Right kidney (tissue), 1 donor: ENCODE results near the gene FKBP1B.
"Not testable (repeated sequence)": the region's sequence is repeated elsewhere in the genome, so short reads cannot be mapped to it uniquely, and the experiment has no call there.

Experiments used
- DNase-seq: peaks from one replicate; pipeline ENCODE4 v3.0.0-alpha.2; 2016

FKBP1B gene

DNA sequence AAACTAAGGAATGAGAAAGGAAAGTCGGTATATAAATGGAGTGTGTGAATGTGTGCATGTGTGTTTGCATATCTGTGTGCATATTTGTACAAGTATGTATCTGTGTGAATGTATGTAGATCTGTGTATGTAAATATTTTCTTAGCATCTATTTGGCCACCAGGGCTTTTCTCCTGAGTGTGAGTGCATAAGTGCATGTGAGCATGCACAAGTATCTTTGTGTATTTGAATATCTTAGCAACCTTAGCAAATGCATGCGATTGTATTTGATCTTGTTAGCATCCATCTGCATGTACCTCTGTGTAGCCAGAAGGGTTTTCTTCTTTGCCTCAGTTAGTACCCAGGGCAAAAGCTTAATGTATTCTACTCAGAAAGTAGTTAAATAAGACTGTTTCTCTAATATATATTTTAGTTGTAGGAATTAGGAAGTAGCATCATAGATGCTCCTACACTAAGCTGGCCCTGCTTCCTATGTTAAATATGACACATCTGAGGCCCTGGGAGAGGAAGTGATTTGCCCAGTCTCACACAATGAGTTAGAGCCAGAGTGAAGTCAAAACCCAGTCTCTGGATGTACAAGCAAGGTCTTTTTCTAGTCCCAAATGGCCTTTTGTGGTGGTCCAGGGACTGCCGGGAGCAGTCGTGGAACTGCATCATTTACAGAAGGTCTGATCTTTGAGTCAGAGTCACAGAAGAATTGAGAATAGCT lies 9.2 kb downstream of the FKBP1B start:
- no peak for DNase-seq

DNA sequence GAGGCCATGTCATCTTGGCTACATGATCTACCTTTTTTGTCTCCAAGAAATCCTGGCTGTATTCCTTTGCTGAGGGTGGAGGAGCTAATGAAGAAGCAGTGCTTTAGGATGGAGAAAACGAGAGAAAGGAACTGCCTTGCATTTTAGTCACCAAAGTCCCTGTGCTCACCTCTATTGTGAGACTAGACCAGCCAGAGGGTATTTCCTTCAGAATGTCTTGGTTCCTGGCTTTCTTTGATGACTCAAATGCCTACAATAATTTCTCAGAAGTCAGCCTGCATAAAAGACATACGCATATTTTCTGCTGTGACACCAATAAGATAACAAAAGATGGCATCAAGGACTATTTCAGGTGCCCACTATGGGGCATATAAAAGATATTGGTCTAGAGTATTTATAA lies 15.8 kb downstream of the FKBP1B start:
- no peak for DNase-seq

- no peak for DNase-seq
These were observed 22.7 kb downstream of the FKBP1B start for GRCh38 chr2:24072259-24072658.

DNA sequence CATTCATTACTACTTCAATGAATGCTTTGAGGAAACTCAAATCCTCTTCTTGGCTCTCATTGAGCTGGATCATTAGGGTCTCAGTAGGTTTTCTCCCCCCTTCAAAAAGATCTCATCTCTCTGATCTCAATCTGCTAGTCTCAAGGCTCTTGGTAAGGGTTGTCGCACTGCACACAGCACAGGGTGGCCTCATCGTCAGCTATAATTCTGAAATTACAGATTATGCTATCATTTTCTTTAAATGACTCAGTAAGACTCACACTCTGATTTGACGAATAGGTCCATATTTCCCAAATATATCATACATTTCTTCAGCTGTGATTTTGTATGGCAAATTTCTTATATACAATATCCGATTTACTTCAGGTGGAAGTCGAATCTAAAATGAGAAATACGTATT lies 24.3 kb downstream of the FKBP1B start:
- DNase-seq = no peak

DNA sequence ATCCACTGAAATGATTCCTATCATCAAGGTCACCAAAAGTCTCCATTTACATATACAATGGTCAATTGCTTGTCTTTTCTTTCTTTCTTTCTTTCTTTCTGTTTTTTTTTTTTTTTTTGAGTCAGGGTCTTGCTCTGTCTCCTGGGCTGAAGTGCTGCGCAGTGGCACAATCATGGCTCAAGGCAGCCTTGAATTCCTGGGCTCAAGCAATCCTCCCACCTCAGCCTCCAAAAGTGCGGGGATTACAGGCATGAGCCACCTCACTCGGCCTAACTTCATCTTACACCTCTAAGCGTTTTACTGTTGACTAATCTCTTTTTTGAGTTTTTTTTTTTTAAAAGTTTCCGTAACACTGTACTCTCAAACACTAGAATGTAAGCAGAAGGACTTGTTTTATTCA lies 25.7 kb downstream of the FKBP1B start:
- no peak for DNase-seq

GRCh38 chr2:24075915-24076848 lies 26.6 kb downstream of the FKBP1B start, which contains the start of gene SF3B6:
TSS of gene SF3B6 (minus strand) at chr2:24076326. CDS start at chr2:24076229, 97 bp downstream.
- peak; percentile 87 for DNase-seq

- DNase-seq = peak; percentile 72
These were observed 27.5 kb downstream of the FKBP1B start for GRCh38 chr2:24076849-24077534.

DNA sequence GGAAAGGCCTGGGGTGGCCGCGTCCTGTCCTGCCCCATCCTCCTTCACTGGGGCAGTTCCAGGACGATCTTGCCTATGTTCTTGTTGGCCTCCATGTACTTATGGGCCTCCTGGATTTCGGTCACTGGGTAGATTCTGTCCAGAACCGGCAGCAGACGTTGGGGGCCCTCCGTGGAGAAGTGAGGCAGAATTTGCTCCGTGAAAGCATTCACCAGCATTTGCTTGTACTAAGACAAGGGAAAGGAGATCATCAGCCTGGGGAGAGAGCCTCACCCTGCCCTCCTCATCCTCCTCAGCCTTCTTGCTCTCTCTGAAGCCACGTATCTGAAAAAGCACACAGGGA lies 28.0 kb downstream of the FKBP1B start:
- no peak for DNase-seq

GRCh38 chr2:24077879-24078278 lies 28.3 kb downstream of the FKBP1B start:
- DNase-seq = no peak

GRCh38 chr2:24080701-24081100 lies 31.2 kb downstream of the FKBP1B start:
- no peak for DNase-seq

- DNase-seq = no peak
These were observed 33.4 kb downstream of the FKBP1B start for GRCh38 chr2:24082787-24083566.

- peak; percentile 96 for DNase-seq
These were observed 34.2 kb downstream of the FKBP1B start for GRCh38 chr2:24083567-24084385.

DNA sequence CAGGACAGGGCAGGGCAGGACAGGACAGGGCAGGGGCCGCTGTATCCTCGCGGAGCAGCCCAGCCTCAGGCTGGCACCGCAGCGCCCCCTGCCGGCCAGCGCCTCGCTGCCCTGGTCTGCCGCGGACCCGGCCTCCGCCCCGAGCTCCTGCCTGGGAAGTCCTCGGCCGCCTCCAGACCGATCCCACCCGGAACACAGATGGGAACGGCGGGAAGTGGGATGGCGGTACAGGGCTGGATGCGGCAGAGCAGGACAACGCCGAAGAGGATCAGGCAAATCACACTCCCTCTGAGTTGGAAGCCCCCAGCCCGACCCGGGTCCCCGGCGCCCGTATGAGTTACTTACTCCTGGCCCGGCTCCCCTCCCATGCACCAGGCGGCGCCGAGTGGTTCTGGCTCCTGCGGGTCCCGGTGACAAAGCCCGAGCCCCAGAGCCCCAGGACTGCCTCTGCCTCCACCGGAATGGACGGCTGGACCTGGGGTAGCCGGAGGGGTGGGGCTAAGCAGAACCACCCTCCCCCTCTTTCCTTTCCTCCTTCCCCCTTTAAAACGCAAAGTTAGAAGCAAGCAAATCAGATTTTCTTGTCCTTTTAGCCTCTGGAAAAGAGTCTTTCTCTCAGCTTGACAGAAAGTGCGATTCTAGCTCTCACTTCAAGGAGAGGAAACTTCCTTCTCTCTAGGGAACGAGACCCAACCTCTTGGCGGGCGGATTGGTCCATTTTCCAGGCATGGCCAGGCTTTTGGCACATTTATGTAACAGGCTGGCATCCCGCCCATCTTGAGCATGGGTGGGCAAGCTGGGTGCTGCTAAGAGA lies 35.1 kb downstream of the FKBP1B start, which contains the start of gene TP53I3:
Gene TP53I3 (minus strand): TSS at position 449 of the 814 bp plus-strand sequence. CDS start 508 bp downstream, outside the sequence.
- DNase-seq = peak; percentile 99

DNA sequence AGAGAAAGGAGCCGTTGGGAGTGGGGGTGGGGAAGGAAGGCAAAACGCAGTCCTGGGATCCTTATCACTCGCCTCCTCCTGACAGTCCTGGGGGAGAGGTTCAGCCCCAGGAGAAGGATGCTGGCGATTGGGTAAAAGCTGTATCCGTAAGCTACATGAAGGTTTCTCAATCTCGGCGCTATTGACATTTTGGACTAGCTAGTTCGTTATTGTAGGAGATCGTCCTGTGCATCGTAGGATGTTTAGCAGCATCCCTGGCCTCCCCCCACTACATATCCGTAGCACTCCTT lies 35.6 kb downstream of the FKBP1B start:
- no peak for DNase-seq

- DNase-seq = no peak
These were observed 36.7 kb downstream of the FKBP1B start for GRCh38 chr2:24086241-24086640.

- DNase-seq = no peak
These were observed 37.5 kb downstream of the FKBP1B start for GRCh38 chr2:24087032-24087431.

DNA sequence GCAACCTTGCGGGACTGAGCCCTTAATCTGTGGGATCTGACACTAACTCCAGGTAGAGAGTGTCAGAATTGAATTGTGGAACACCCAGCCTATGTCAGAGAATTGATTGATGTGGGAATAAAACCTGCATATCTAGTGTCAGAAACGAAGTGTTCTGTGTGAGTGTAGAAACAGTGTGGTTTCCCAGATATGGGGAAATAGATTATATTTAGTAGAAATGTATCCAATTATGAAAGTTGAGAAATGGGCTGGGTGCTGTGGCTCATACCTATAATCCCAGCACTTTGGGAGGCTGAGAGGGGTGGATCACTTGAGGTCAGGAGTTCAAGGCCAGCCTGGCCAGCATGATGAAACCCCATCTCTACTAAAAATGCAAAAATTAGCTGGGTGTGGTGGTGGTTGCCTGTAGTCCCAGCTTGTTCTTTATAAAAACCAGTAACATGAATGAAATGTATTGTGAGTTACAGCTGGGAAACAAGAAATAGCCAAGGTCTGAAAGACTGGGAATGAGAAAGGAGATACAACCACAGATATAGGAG lies 39.3 kb downstream of the FKBP1B start:
- no peak for DNase-seq

GRCh38 chr2:24093270-24093669 lies 43.7 kb downstream of the FKBP1B start:
- DNase-seq = not testable (repeated sequence)

DNA sequence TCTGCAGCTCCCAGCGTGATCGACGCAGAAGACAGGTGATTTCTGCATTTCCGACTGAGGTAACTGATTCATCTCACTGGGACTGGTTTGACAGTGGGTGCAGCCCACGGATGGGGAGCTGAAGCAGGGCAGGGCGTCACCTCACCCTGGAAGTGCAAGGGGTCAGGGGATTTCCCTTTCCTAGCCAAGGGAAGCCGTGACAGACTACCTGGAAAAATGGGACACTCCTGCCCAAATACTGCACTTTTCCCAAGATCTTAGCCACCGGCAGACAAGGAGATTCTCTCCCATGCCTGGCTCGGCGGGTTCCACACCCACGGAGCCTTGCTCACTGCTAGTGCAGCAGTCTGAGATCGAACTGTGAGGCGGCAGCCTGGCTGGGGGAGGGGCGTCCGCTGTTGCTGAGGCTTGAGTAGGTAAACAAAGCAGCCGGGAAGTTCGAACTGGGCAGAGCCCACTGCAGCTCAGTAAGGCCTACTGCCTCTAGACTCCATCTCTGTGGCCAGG lies 45.7 kb downstream of the FKBP1B start:
- not testable (repeated sequence) for DNase-seq

GRCh38 chr2:24100732-24101131 lies 51.2 kb downstream of the FKBP1B start:
- DNase-seq = not testable (repeated sequence)
